Mesenchymal stem cell (in vitro differentiated cells and primary cell): Measurements from ENCODE around the gene FSTL1.

Source experiments
- DNase-seq: peaks from one replicate; pipeline ENCODE4 v3.0.0-alpha.2; 2013
- H2AFZ ChIP-seq: one replicate; pipeline ENCODE4 v1.6.1; 2013; ENCODE audit warnings: low read depth, mild to moderate bottlenecking, control low read depth, inconsistent platforms, low read length, moderate library complexity
- H2AK5ac ChIP-seq: 2 replicates; pipeline ENCODE4 v1.6.1; 2013; ENCODE audit warnings: low read length, moderate library complexity, mild to moderate bottlenecking, inconsistent platforms; ENCODE audit not compliant: severe bottlenecking
- H2BK120ac ChIP-seq: one replicate; pipeline ENCODE4 v1.6.1; 2013; ENCODE audit warnings: low read depth, mild to moderate bottlenecking, inconsistent platforms, low read length, moderate library complexity
- H2BK12ac ChIP-seq, 2 experiments: one replicate each; pipeline ENCODE4 v1.6.1; 2013; ENCODE audit warnings: inconsistent platforms in 2 of 2, low read length in 2 of 2, mild to moderate bottlenecking in 2 of 2, moderate library complexity in 2 of 2, control low read depth in 1 of 2
- H2BK15ac ChIP-seq: one replicate; pipeline ENCODE4 v1.6.1; 2013; ENCODE audit warnings: mild to moderate bottlenecking, low read depth, inconsistent platforms; ENCODE audit not compliant: poor library complexity, severe bottlenecking
- H2BK5ac ChIP-seq: 2 replicates; pipeline ENCODE4 v1.6.1; 2013; ENCODE audit warnings: low read depth, mild to moderate bottlenecking, low read length, control low read depth, inconsistent platforms; ENCODE audit not compliant: poor library complexity, severe bottlenecking
- H3K14ac ChIP-seq, 2 experiments: one replicate each; pipeline ENCODE4 v1.6.1; 2013; ENCODE audit warnings: inconsistent platforms in 2 of 2, low read length in 2 of 2, control low read depth in 1 of 2, mild to moderate bottlenecking in 1 of 2, moderate library complexity in 1 of 2
- H3K18ac ChIP-seq, 2 experiments: one replicate each; pipeline ENCODE4 v1.6.1; 2013; ENCODE audit warnings: inconsistent platforms in 2 of 2, low read length in 2 of 2, control low read depth in 1 of 2, low read depth in 1 of 2, mild to moderate bottlenecking in 1 of 2
- H3K23ac ChIP-seq, 2 experiments: one replicate each; pipeline ENCODE4 v1.6.1; 2013; ENCODE audit warnings: inconsistent platforms in 2 of 2, low read length in 2 of 2, mild to moderate bottlenecking in 2 of 2, moderate library complexity in 2 of 2, control low read depth in 1 of 2
- H3K27ac ChIP-seq: 2 replicates; pipeline ENCODE4 v1.5.1; 2013; ENCODE audit warnings: mild to moderate bottlenecking, moderate library complexity, low read length, control low read depth, inconsistent platforms; ENCODE audit not compliant: poor library complexity, severe bottlenecking
- H3K27me3 ChIP-seq, 2 experiments: 2 replicates each; pipeline versions ENCODE4 v1.6.1 to v1.7.0; 2013; ENCODE audit warnings: low read length in 2 of 2, mild to moderate bottlenecking in 2 of 2, moderate library complexity in 2 of 2, control low read depth in 1 of 2, inconsistent platforms in 1 of 2; ENCODE audit not compliant: control insufficient read depth in 1 of 2, insufficient read depth in 1 of 2
- H3K36me3 ChIP-seq, 2 experiments: 2 replicates each; pipeline versions ENCODE4 v1.6.1 to v1.7.0; 2013; ENCODE audit warnings: low read length in 2 of 2, control low read depth in 1 of 2, inconsistent platforms in 1 of 2, low read depth in 1 of 2, mild to moderate bottlenecking in 1 of 2; ENCODE audit not compliant: insufficient read depth in 2 of 2, control insufficient read depth in 1 of 2
- H3K4ac ChIP-seq, 2 experiments: one replicate each; pipeline ENCODE4 v1.6.1; 2013; ENCODE audit warnings: inconsistent platforms in 2 of 2, low read length in 2 of 2, mild to moderate bottlenecking in 2 of 2, moderate library complexity in 2 of 2, control low read depth in 1 of 2, low read depth in 1 of 2
- H3K4me1 ChIP-seq: 2 replicates; pipeline ENCODE4 v1.6.1; 2013; ENCODE audit warnings: low read depth, low read length, control low read depth; ENCODE audit not compliant: control insufficient read depth, insufficient read depth
- H3K4me2 ChIP-seq: 2 replicates; pipeline ENCODE4 v1.6.1; 2013; ENCODE audit warnings: low read length, mild to moderate bottlenecking, inconsistent platforms; ENCODE audit not compliant: poor library complexity, severe bottlenecking
- H3K4me3 ChIP-seq, 2 experiments: 2 replicates each; pipeline versions ENCODE4 v1.5.1 to v1.7.0; 2013; ENCODE audit warnings: low read length in 2 of 2, mild to moderate bottlenecking in 2 of 2, control low read depth in 1 of 2, low read depth in 1 of 2; ENCODE audit not compliant: insufficient read depth in 1 of 2
- H3K79me1 ChIP-seq: replicated peaks from 2 replicates; pipeline ENCODE4 v1.6.1; 2013; ENCODE audit warnings: mild to moderate bottlenecking, control low read depth, low read length, inconsistent platforms; ENCODE audit not compliant: poor library complexity, severe bottlenecking
- H3K9ac ChIP-seq: 2 replicates; pipeline ENCODE4 v1.7.0; 2013; ENCODE audit warnings: mild to moderate bottlenecking, low read length, moderate library complexity
- H3K9me3 ChIP-seq: 2 replicates; pipeline ENCODE4 v1.7.0; 2013; ENCODE audit warnings: mild to moderate bottlenecking, low read length; ENCODE audit not compliant: control insufficient read depth
- H4K8ac ChIP-seq: one replicate; pipeline ENCODE4 v1.6.1; 2013; ENCODE audit warnings: inconsistent platforms, mild to moderate bottlenecking, low read length, moderate library complexity
- H4K91ac ChIP-seq: one replicate; pipeline ENCODE4 v1.6.1; 2013; ENCODE audit warnings: mild to moderate bottlenecking, low read length, inconsistent platforms
- WGBS: methylation state at CpG from one replicate; pipeline ENCODE4 v1.1.7; 2013; ENCODE audit warnings: mixed read lengths; 5-methylcytosine and 5-hydroxymethylcytosine counted together

The FSTL1 gene

DNA sequence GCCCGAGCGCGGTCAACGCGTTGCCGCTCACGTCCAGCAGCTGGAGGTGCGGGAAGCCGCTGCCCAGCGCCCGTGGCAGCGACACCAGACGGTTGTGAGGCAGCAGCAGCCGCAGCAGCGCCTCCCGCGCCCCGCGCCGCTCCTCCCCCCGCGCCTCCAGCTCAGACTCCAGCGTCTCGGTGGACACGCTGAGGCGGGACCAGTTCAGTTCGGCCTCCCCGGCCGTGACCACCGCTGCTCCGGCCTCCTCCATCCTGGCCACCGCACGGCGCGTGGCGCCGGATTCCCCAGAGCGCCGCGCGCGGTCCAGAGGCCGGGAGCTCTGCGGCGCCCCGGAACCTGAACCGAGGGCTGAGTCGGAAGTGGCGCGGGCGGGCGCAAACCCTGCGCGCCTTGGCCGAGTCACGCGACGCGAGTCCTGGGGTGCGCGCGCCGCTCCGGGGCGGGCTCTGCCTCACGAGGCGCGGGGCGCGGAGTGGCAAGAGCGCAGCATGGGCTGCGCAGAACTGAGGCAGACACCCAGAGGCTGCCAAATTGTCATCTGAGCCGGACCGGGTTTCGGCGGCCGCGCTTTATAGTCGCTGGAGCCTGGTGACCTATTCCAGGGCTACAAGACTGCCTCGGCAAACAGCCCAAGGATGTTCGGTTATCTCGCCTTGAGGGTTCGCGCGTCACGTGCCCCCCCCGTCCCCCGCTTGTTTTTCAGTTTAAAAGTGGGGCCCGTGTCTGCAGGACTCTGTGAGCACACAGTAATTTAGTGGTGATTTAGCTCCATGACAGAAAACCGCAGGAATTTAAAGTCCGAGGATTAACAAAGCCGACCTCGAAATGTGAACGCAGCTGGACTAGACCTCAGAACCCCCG lies 101.6 kb downstream of the FSTL1 start, which contains the start of gene LRRC58:
Gene LRRC58, minus strand, starts transcription at position 364 of the 864 bp plus-strand sequence. Its CDS starts 111 bp downstream, at position 253.
- DNase-seq = peak; percentile 94
- peak within 1 kb of the TSS in 1 of 2 experiments; percentile 96 for H3K23ac ChIP-seq
- H3K9me3 ChIP-seq = no peaks in the 10 kb centered on the region
- peak within 1 kb of the TSS in 1 of 2 experiments; percentile 99 for H3K14ac ChIP-seq
- H2AK5ac ChIP-seq = no peak within 1 kb of the TSS
- peak within 1 kb of the TSS; percentile 82 for H4K8ac ChIP-seq
- peak within 1 kb of the TSS; percentile 77 for H3K4me2 ChIP-seq
- peak within 1 kb of the TSS; percentile 72 for H4K91ac ChIP-seq
- H3K36me3 ChIP-seq = peaks cover 0 to 11% of the 10 kb centered on the region in 2 experiments
- H2BK120ac ChIP-seq = no peak within 1 kb of the TSS
- peak within 1 kb of the TSS; percentile 86 to 99 for H3K18ac ChIP-seq
- H3K4ac ChIP-seq = peak within 1 kb of the TSS in 1 of 2 experiments; percentile 99
- peak within 1 kb of the TSS; percentile 3 for H2BK5ac ChIP-seq
- H3K9ac ChIP-seq = peak within 1 kb of the TSS; percentile 97
- peaks cover 5% of the 10 kb centered on the region for H3K4me1 ChIP-seq
- peak within 1 kb of the TSS; percentile 79 for H2AFZ ChIP-seq
- under 1% methylated on average over 94 of the region's 95 CpGs for WGBS
- H3K4me3 ChIP-seq = peak within 1 kb of the TSS; percentile 87 to 97
- peak within 1 kb of the TSS; percentile 78 for H3K27ac ChIP-seq
- no peaks in the 10 kb centered on the region for H3K27me3 ChIP-seq
- H3K79me1 ChIP-seq = peaks cover 6% of the 10 kb centered on the region
- H2BK12ac ChIP-seq = peak within 1 kb of the TSS in 1 of 2 experiments; percentile 83
- peak within 1 kb of the TSS; percentile 98 for H2BK15ac ChIP-seq

GRCh38 chr3:120348065-120348990 lies 102.5 kb downstream of the FSTL1 start:
- Histone ChIP-seq H3K14ac (peak overlapping the region in 1 of 2 experiments; percentile 99), H3K4me3 (peak overlapping the region; percentile 87 to 97), H3K4me2 (peak overlapping the region; percentile 77), H3K27ac (peak overlapping the region; percentile 24), H2BK15ac (no peak overlapping the region), H3K18ac (peak overlapping the region; percentile 85 to 99), H4K8ac (peak overlapping the region; percentile 82), H2BK120ac (no peak overlapping the region), H3K9me3 (no peaks in the 10 kb centered on the region), H2BK5ac (no peak overlapping the region), H3K4me1 (peaks cover 5% of the 10 kb centered on the region), H3K9ac (peak overlapping the region; percentile 97), H2BK12ac (peak overlapping the region in 1 of 2 experiments; percentile 83), H3K27me3 (no peaks in the 10 kb centered on the region), H2AK5ac (no peak overlapping the region), H3K23ac (peak overlapping the region in 1 of 2 experiments; percentile 96), H4K91ac (peak overlapping the region; percentile 72), H2AFZ (peak overlapping the region; percentile 79), H3K36me3 (peaks cover 0 to 11% of the 10 kb centered on the region in 2 experiments), H3K79me1 (peaks cover 7% of the 10 kb centered on the region), H3K4ac (peak overlapping the region in 1 of 2 experiments; percentile 99)
- DNase-seq = peak; percentile 32
- 3% methylated on average over 41 of the region's 41 CpGs for WGBS

- Histone ChIP-seq H3K79me1 (peaks cover 20% of the 10 kb centered on the region), H3K9me3 (peaks cover 8% of the 10 kb centered on the region), H3K14ac (no peak overlapping the region), H3K4me2 (no peak overlapping the region), H3K4me3 (no peak overlapping the region), H2BK5ac (no peak overlapping the region), H2AFZ (no peak overlapping the region), H2BK15ac (no peak overlapping the region), H4K8ac (no peak overlapping the region), H3K9ac (peak overlapping the region; percentile 7), H4K91ac (no peak overlapping the region), H2AK5ac (no peak overlapping the region), H3K23ac (no peak overlapping the region), H2BK12ac (no peak overlapping the region), H3K18ac (no peak overlapping the region), H3K36me3 (peaks cover 10 to 19% of the 10 kb centered on the region in 2 experiments), H2BK120ac (no peak overlapping the region), H3K27me3 (no peaks in the 10 kb centered on the region), H3K27ac (no peak overlapping the region), H3K4me1 (peaks cover 9% of the 10 kb centered on the region), H3K4ac (no peak overlapping the region)
- WGBS = 56% methylated on average over 1 of the region's 1 CpG
- DNase-seq = peak; percentile 16
Observed at GRCh38 chr3:120344349-120344748, 106.4 kb downstream of the FSTL1 start.
